ENCODE results near the gene ROBO2.

The ROBO2 gene

GRCh38 chr3:77197408-77197807, 157.5 kb downstream of the ROBO2 start:
- H3K4me3 ChIP-seq (ENCODE audit: control insufficient read depth, low read depth, low read length): no peak overlapping the region
- DNase-seq (ENCODE audit: low read depth): no peak
- TF ChIP-seq, protein P1, sequence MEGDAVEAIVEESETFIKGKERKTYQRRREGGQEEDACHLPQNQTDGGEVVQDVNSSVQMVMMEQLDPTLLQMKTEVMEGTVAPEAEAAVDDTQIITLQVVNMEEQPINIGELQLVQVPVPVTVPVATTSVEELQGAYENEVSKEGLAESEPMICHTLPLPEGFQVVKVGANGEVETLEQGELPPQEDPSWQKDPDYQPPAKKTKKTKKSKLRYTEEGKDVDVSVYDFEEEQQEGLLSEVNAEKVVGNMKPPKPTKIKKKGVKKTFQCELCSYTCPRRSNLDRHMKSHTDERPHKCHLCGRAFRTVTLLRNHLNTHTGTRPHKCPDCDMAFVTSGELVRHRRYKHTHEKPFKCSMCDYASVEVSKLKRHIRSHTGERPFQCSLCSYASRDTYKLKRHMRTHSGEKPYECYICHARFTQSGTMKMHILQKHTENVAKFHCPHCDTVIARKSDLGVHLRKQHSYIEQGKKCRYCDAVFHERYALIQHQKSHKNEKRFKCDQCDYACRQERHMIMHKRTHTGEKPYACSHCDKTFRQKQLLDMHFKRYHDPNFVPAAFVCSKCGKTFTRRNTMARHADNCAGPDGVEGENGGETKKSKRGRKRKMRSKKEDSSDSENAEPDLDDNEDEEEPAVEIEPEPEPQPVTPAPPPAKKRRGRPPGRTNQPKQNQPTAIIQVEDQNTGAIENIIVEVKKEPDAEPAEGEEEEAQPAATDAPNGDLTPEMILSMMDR (IDR thresholded peaks at IDR 0.05; ENCODE audit: control insufficient read depth, insufficient read depth, low read depth, low read length, missing control alignments): no peak

GRCh38 chr3:77203851-77204250, 164.0 kb downstream of the ROBO2 start:
- H3K4me3 ChIP-seq (ENCODE audit: control insufficient read depth, low read depth, low read length): no peak overlapping the region
- TF ChIP-seq, protein P1 (IDR thresholded peaks at IDR 0.05; ENCODE audit: control insufficient read depth, insufficient read depth, low read depth, low read length, missing control alignments): no peak
- DNase-seq (ENCODE audit: low read depth): no peak

DNA sequence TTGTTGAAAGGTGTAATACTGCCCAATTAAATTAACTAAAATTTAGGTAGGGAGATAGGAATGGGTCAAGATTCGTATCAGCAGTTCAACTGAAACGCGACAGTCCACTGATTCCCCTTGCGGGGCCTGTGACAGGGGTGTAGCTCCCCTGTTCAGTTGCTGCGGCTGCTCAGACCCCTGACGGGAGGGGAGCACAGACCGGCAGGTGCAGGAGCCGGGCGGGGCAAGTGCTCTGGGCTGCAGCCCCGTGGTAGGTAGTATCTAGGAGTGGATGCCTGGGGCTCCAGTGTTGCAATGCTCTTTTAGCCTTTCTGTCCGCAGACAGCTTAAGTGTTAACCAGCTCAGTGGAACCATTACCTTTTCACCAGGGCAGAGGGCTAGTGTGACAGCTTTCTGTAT, 164.9 kb downstream of the ROBO2 start:
- TF ChIP-seq, protein P1 (IDR thresholded peaks at IDR 0.05; ENCODE audit: control insufficient read depth, insufficient read depth, low read depth, low read length, missing control alignments): no peak
- no peak for DNase-seq (ENCODE audit: low read depth)
- no peak overlapping the region for H3K4me3 ChIP-seq (ENCODE audit: control insufficient read depth, low read depth, low read length)

- TF ChIP-seq, protein P1 (IDR thresholded peaks at IDR 0.05; ENCODE audit: control insufficient read depth, insufficient read depth, low read depth, low read length, missing control alignments): no peak
- H3K4me3 ChIP-seq (ENCODE audit: control insufficient read depth, low read depth, low read length): no peak overlapping the region
Measured at GRCh38 chr3:77207753-77208152, 167.9 kb downstream of the ROBO2 start.

DNA sequence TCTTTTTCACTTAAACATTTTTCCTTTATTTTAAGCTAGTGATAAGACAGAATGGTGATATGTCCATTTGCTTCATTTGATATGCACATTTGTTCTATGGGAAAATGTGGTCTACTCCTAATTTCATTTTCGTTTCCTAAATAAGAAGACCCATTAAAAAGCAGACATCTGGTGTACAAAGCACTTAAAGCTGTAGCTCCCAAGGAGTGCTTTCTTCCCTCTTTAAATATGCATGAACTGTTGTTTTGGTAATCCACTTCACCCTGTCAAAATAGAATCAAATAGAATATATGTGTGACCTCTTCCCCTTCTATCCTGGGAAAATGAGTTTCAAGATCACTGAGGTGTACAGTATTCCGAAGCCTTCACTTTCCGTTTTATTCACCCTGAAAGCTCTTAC, 182.8 kb downstream of the ROBO2 start:
- no peak overlapping the region for H3K4me3 ChIP-seq (ENCODE audit: control insufficient read depth, low read depth, low read length)
- TF ChIP-seq, protein P1 (IDR thresholded peaks at IDR 0.05; ENCODE audit: control insufficient read depth, insufficient read depth, low read depth, low read length, missing control alignments): no peak
- no peak for DNase-seq (ENCODE audit: low read depth)

More at GRCh38 chr3:77207753-77208152, 167.9 kb downstream of the ROBO2 start:
- DNase-seq (ENCODE audit: low read depth): no peak

GRCh38 chr3:77227567-77227966, 187.7 kb downstream of the ROBO2 start:
- no peak overlapping the region for H3K4me3 ChIP-seq (ENCODE audit: control insufficient read depth, low read depth, low read length)
- TF ChIP-seq, protein P1 (IDR thresholded peaks at IDR 0.05; ENCODE audit: control insufficient read depth, insufficient read depth, low read depth, low read length, missing control alignments): no peak
- DNase-seq (ENCODE audit: low read depth): no peak

DNA sequence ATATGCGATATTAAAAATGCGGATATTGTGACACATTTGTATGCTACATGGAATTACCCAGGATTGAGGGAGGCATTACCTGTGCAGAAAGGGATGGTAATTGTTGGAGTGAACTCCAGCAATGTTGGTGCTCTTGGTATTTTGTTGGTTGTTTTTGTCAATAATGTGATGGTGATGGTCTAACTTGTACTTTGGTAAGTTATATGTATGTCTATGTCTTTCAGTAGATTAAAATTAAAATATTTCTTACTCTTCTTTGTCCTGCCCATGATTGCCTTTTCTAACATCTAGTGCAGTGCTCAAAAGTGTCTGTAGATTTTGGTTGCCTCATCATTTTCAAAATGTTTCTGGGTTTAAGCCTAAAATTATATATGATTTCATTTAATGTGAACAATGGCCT, 192.7 kb downstream of the ROBO2 start:
- no peak for DNase-seq (ENCODE audit: low read depth)
- TF ChIP-seq, protein P1 (IDR thresholded peaks at IDR 0.05; ENCODE audit: control insufficient read depth, insufficient read depth, low read depth, low read length, missing control alignments): no peak
- no peak overlapping the region for H3K4me3 ChIP-seq (ENCODE audit: control insufficient read depth, low read depth, low read length)
